Measurements from ENCODE around the gene SH3BP5L.

DNA sequence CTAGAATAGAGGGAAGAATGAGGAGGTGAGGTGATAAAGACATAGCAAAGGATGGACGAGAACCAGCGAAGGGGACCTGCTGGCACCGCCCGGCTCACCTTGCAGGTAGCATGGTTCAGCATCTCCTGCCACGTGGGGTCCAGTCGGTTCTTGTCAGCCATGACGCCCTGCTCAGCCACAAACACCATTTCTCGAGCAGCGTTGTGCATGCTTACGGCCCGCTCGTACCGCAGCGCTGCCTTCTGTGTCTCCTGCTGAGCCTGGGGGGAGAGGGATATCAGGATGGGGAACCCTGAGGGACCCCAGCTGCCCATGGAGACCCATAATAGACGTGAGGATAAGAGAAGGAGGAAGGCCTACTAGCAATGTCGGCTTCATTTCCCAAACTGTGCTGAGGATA lies 11.4 kb downstream of the SH3BP5L start:
- no peak for TF ChIP-seq POLR2A (IDR thresholded peaks at IDR 0.05)
- TF ChIP-seq, protein P1, sequence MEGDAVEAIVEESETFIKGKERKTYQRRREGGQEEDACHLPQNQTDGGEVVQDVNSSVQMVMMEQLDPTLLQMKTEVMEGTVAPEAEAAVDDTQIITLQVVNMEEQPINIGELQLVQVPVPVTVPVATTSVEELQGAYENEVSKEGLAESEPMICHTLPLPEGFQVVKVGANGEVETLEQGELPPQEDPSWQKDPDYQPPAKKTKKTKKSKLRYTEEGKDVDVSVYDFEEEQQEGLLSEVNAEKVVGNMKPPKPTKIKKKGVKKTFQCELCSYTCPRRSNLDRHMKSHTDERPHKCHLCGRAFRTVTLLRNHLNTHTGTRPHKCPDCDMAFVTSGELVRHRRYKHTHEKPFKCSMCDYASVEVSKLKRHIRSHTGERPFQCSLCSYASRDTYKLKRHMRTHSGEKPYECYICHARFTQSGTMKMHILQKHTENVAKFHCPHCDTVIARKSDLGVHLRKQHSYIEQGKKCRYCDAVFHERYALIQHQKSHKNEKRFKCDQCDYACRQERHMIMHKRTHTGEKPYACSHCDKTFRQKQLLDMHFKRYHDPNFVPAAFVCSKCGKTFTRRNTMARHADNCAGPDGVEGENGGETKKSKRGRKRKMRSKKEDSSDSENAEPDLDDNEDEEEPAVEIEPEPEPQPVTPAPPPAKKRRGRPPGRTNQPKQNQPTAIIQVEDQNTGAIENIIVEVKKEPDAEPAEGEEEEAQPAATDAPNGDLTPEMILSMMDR (IDR thresholded peaks at IDR 0.05): no peak
- no peak for TF ChIP-seq EP300 (IDR thresholded peaks at IDR 0.05)

All from gastroesophageal sphincter (tissue), 3 donors.